Trophoblast cell (in vitro differentiated cells and primary cell): ENCODE data around the gene PSMB11.

Experiments
- DNase-seq, 2 donors: peaks; one replicate each; pipeline ENCODE4 v3.0.0-alpha.2; 2016
- H2AFZ ChIP-seq: 2 replicates; pipeline ENCODE4 v1.6.1; 2013; ENCODE audit warnings: low read length, moderate library complexity, mild to moderate bottlenecking; ENCODE audit not compliant: insufficient read depth, poor library complexity
- H2AK5ac ChIP-seq: 2 replicates; pipeline ENCODE4 v1.6.1; 2013; ENCODE audit warnings: mild to moderate bottlenecking, low read length
- H2BK120ac ChIP-seq: 2 replicates; pipeline ENCODE4 v1.6.1; 2013; ENCODE audit warnings: low read length, mild to moderate bottlenecking, moderate library complexity; ENCODE audit not compliant: insufficient read depth, poor library complexity
- H2BK12ac ChIP-seq: 2 replicates; pipeline ENCODE4 v1.6.1; 2013; ENCODE audit warnings: mild to moderate bottlenecking, low read length, moderate library complexity
- H2BK5ac ChIP-seq: 2 replicates; pipeline ENCODE4 v1.6.1; 2013; ENCODE audit warnings: low read length, low read depth, moderate library complexity, mild to moderate bottlenecking; ENCODE audit not compliant: poor library complexity
- H3K14ac ChIP-seq: 2 replicates; pipeline ENCODE4 v1.6.1; 2013; ENCODE audit warnings: mild to moderate bottlenecking, low read length
- H3K18ac ChIP-seq: 2 replicates; pipeline ENCODE4 v1.6.1; 2013; ENCODE audit warnings: mild to moderate bottlenecking, low read length
- H3K23ac ChIP-seq: 2 replicates; pipeline ENCODE4 v1.6.1; 2013; ENCODE audit warnings: low read length
- H3K27ac ChIP-seq: 2 replicates; pipeline ENCODE4 v1.5.1; 2013; ENCODE audit warnings: low read depth, mild to moderate bottlenecking, inconsistent platforms, low read length, moderate library complexity
- H3K27me3 ChIP-seq: 2 replicates; pipeline ENCODE4 v1.6.1; 2013; ENCODE audit warnings: inconsistent platforms, mild to moderate bottlenecking, low read length, moderate library complexity; ENCODE audit not compliant: insufficient read depth
- H3K36me3 ChIP-seq, 2 experiments: 1 replicate in 1 of 2; 2 replicates in 1 of 2; pipeline ENCODE4 v1.6.1; 2013; ENCODE audit warnings: low read length in 2 of 2, mild to moderate bottlenecking in 2 of 2, moderate library complexity in 1 of 2; ENCODE audit not compliant: insufficient read depth in 2 of 2, control insufficient read depth in 1 of 2
- H3K4ac ChIP-seq: 2 replicates; pipeline ENCODE4 v1.6.1; 2013; ENCODE audit warnings: low read depth, mild to moderate bottlenecking, low read length, moderate library complexity
- H3K4me1 ChIP-seq, 2 experiments: 1 replicate in 1 of 2; 2 replicates in 1 of 2; pipeline ENCODE4 v1.6.1; 2013; ENCODE audit warnings: low read length in 2 of 2, mild to moderate bottlenecking in 2 of 2, moderate library complexity in 1 of 2; ENCODE audit not compliant: insufficient read depth in 2 of 2, control insufficient read depth in 1 of 2
- H3K4me2 ChIP-seq: 2 replicates; pipeline ENCODE4 v1.6.1; 2013; ENCODE audit warnings: inconsistent platforms, mild to moderate bottlenecking, low read length, moderate library complexity
- H3K4me3 ChIP-seq: 2 replicates; pipeline ENCODE4 v1.5.1; 2013; ENCODE audit warnings: mild to moderate bottlenecking, low read depth, low read length, inconsistent platforms
- H3K79me1 ChIP-seq: one replicate; pipeline ENCODE4 v1.6.1; 2013; ENCODE audit warnings: low read length
- H3K79me2 ChIP-seq: 2 replicates; pipeline ENCODE4 v1.6.1; 2013; ENCODE audit warnings: low read length, mild to moderate bottlenecking; ENCODE audit not compliant: control insufficient read depth, insufficient read depth, poor library complexity
- H3K9ac ChIP-seq: 2 replicates; pipeline ENCODE4 v1.6.1; 2013; ENCODE audit warnings: mild to moderate bottlenecking, low read length
- H3K9me3 ChIP-seq: 2 replicates; pipeline ENCODE4 v1.6.1; 2013; ENCODE audit warnings: low read depth, mild to moderate bottlenecking, control low read depth, inconsistent platforms, low read length; ENCODE audit not compliant: insufficient read depth
- H4K12ac ChIP-seq: 2 replicates; pipeline ENCODE4 v1.6.1; 2013; ENCODE audit warnings: low read depth, mild to moderate bottlenecking, low read length, moderate library complexity
- H4K8ac ChIP-seq: 2 replicates; pipeline ENCODE4 v1.6.1; 2013; ENCODE audit warnings: low read depth, mild to moderate bottlenecking, low read length, moderate library complexity
- H4K91ac ChIP-seq: one replicate; pipeline ENCODE4 v1.6.1; 2013; ENCODE audit warnings: low read depth, mild to moderate bottlenecking, low read length, moderate library complexity
- WGBS: extraction: QIAGEN DNeasy Blood & Tissue Kit; methylation state at CpG from one replicate; pipeline ENCODE4 v1.1.7; 2013; ENCODE audit warnings: missing lambda C conversion rate; ENCODE audit not compliant: insufficient read length, insufficient coverage; ENCODE audit errors: extremely low coverage; 5-methylcytosine and 5-hydroxymethylcytosine counted together

Gene PSMB11

DNA sequence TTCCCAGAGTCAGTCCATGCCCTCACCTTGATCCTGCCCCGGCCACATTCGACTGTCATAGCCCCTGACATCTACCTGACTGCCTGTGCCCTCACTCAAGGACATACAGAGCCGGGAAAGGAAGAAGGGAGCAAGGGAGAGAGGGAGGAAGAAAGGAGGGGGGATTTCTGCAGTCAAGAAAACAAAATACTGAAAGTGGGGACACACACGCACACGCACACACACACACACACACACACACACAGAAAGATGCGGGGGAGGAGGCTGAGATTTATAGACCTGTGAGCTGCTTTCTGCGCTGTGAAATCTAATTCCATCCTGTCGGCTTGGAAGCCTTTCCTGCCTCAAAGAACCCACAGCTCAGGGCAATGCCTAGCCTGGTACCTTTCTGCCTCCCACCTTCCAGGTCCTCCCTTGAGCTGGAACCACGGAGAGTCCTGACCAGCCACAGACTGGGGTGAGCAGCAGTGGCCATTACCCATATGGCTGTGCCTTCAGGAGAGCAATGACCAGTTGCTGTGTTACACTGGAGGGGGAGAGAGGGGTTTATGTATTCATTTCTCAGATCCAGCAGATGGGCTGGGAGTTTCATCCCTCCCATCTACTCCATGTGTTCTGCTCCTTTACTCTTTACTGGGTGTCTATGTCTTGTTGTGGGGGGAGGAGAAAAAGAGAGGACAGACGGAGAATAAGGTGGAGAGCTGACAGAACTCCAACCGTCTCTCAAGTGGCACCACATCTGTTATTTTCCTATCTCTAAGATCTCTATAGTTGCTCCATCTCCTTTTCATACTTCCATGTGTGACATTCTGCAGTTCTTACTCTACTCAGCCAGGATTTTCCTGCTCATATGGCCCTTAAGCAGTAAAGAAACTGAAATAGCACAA lies 45.0 kb upstream of the PSMB11 start:
- no peak overlapping the region for H3K9ac ChIP-seq

DNA sequence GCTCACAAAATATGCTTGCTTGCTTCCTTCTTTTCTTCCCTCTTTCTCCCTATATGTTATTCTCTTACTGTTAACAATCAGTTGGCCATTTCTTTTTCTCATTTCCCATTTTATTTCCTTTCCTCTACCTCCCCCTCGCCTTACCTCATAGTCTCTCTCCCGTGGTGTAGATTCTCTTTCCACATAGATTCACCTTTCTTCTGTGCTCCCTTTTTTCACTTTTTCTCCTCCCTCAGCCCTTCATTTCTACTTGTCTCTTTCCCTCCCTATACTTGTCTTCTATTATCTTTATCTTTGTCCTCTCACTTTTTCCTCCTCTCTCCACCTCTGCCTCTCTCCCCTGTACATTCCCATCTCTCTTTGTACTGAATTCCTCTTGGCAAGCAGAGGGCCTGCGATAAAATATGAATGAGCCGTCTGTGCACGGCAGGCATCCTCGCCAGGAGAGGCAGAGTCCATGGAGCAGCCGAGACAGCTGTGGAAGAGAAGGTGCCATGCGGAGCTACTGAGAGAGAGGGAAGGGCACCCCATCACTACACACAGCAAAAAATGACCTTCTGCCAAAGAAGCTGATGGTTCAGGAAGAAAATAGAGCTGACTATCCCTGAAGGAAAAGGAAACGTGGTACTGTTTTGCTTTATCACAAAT lies 44.2 kb upstream of the PSMB11 start:
- no peak overlapping the region for H2BK120ac ChIP-seq
- H3K9ac ChIP-seq: no peak overlapping the region
- H2BK12ac ChIP-seq: no peak overlapping the region
- H3K14ac ChIP-seq: no peak overlapping the region
- 100% methylated on average over 1 of the region's 9 CpGs for WGBS
- no peak overlapping the region for H2AK5ac ChIP-seq
- no peaks in the 10 kb centered on the region for H3K79me2 ChIP-seq
- H4K8ac ChIP-seq: no peak overlapping the region
- no peak overlapping the region for H3K27ac ChIP-seq
- H3K4me1 ChIP-seq: peaks cover 6 to 10% of the 10 kb centered on the region in 2 experiments
- peaks cover 2% of the 10 kb centered on the region for H3K9me3 ChIP-seq
- no peak overlapping the region for H3K23ac ChIP-seq
- no peak overlapping the region for H3K4me2 ChIP-seq
- DNase-seq: no peak
- H4K91ac ChIP-seq: no peak overlapping the region
- no peak overlapping the region for H3K18ac ChIP-seq
- peaks cover 0 to 2% of the 10 kb centered on the region in 2 experiments for H3K36me3 ChIP-seq
- no peaks in the 10 kb centered on the region for H3K79me1 ChIP-seq
- no peak overlapping the region for H2BK5ac ChIP-seq
- H3K27me3 ChIP-seq: no peaks in the 10 kb centered on the region
- H3K4me3 ChIP-seq: no peak overlapping the region
- H2AFZ ChIP-seq: no peak overlapping the region
- H4K12ac ChIP-seq: no peak overlapping the region
- no peak overlapping the region for H3K4ac ChIP-seq

More for the DNA sequence above, 45.0 kb upstream of the PSMB11 start:
- H3K27ac ChIP-seq: no peak overlapping the region
- H3K4me3 ChIP-seq: no peak overlapping the region
- H3K4ac ChIP-seq: no peak overlapping the region
- H3K79me2 ChIP-seq: no peaks in the 10 kb centered on the region
- no peaks in the 10 kb centered on the region for H3K79me1 ChIP-seq
- no peak overlapping the region for H2BK5ac ChIP-seq
- H3K23ac ChIP-seq: no peak overlapping the region
- peaks cover 2% of the 10 kb centered on the region for H3K9me3 ChIP-seq
- no peak for DNase-seq
- no peak overlapping the region for H3K4me2 ChIP-seq
- no peaks in the 10 kb centered on the region for H3K27me3 ChIP-seq
- no peak overlapping the region for H4K8ac ChIP-seq
- H4K91ac ChIP-seq: no peak overlapping the region
- no peak overlapping the region for H2BK120ac ChIP-seq
- WGBS: no CpG with 5 or more reads among the region's 11 CpGs
- H3K36me3 ChIP-seq: peaks cover 0 to 2% of the 10 kb centered on the region in 2 experiments
- peaks cover 6 to 10% of the 10 kb centered on the region in 2 experiments for H3K4me1 ChIP-seq
- H3K14ac ChIP-seq: no peak overlapping the region
- H4K12ac ChIP-seq: no peak overlapping the region
- no peak overlapping the region for H2BK12ac ChIP-seq
- H3K18ac ChIP-seq: no peak overlapping the region
- H2AK5ac ChIP-seq: no peak overlapping the region
- no peak overlapping the region for H2AFZ ChIP-seq

DNA sequence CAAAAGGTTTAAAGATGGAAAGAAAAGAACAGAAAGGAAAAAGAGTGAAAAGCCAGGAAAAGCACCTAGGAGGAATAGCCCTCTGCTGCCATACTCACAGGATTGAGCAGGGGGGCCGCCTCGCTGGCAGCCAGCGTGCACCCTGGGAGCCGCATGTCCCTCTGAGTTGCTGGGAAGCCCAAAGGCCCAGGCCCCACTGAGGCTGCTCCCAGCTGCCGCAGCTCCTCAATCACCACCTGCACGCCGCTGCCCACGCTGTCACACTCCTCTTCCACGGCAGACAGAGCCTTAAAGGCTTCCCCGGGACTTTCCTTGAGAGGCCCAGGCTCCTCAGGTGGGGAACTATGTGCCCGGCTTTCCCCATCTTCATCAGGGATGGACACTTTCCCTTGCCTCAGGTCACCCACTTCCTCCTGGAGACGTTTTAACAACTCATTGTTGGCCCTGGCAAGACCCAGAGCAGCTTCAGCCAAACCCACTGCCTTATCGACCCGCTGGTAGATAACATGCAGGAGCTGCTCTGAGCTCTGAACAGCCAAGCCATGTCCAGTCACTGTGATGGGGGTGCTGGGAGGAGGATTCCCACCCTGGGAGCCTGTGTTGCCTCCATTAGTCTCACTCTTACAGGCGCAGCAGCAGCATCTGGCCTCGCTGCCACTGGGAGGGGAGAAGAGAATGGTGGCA lies 43.5 kb upstream of the PSMB11 start:
- DNase-seq: no peak
- Histone ChIP-seq H3K4me2 (no peak overlapping the region), H3K79me2 (no peaks in the 10 kb centered on the region), H3K79me1 (no peaks in the 10 kb centered on the region), H4K8ac (no peak overlapping the region), H2AK5ac (no peak overlapping the region), H2BK12ac (no peak overlapping the region), H3K9ac (no peak overlapping the region), H3K4ac (no peak overlapping the region), H3K23ac (no peak overlapping the region), H3K9me3 (peaks cover 2% of the 10 kb centered on the region), H3K36me3 (peaks cover 0 to 2% of the 10 kb centered on the region in 2 experiments), H2AFZ (no peak overlapping the region), H2BK120ac (no peak overlapping the region), H3K27me3 (no peaks in the 10 kb centered on the region), H3K4me3 (no peak overlapping the region), H3K27ac (no peak overlapping the region), H4K91ac (no peak overlapping the region), H3K4me1 (peaks cover 6 to 10% of the 10 kb centered on the region in 2 experiments), H3K18ac (no peak overlapping the region), H3K14ac (no peak overlapping the region), H2BK5ac (no peak overlapping the region), H4K12ac (no peak overlapping the region)
- no CpG with 5 or more reads among the region's 16 CpGs for WGBS

DNA sequence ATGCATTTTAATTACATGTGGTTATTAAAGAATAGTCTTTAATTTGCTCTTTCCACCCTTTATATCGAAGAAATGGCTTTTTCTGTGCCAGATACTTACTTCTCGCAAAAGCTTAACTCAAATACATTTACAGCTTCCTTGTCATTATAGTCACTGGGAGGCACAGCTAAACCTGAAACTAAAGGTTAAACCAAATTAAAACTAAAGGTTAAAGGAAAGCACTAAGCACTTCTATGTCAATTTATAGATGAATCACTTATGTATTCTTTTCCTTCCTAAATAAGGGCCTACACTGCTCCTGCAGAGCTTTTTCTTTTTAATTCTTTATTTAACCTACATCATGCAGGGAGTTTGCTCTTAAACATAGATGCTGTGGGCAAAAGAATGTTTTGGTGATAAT lies 41.2 kb upstream of the PSMB11 start:
- H3K4ac ChIP-seq: no peak overlapping the region
- no peak overlapping the region for H3K4me2 ChIP-seq
- no peaks in the 10 kb centered on the region for H3K79me2 ChIP-seq
- no peaks in the 10 kb centered on the region for H3K79me1 ChIP-seq
- H3K14ac ChIP-seq: no peak overlapping the region
- peaks cover 2% of the 10 kb centered on the region for H3K9me3 ChIP-seq
- no peak for DNase-seq
- H3K18ac ChIP-seq: no peak overlapping the region
- no peak overlapping the region for H4K91ac ChIP-seq
- no peak overlapping the region for H3K23ac ChIP-seq
- H2AFZ ChIP-seq: no peak overlapping the region
- H2AK5ac ChIP-seq: no peak overlapping the region
- H2BK120ac ChIP-seq: no peak overlapping the region
- H3K36me3 ChIP-seq: peaks cover 0 to 1% of the 10 kb centered on the region in 2 experiments
- H3K4me1 ChIP-seq: no peaks in the 10 kb centered on the region
- no peaks in the 10 kb centered on the region for H3K27me3 ChIP-seq
- H2BK12ac ChIP-seq: no peak overlapping the region
- H3K9ac ChIP-seq: no peak overlapping the region
- H3K4me3 ChIP-seq: no peak overlapping the region
- H4K12ac ChIP-seq: no peak overlapping the region
- no peak overlapping the region for H4K8ac ChIP-seq
- WGBS: no CpG with 5 or more reads among the region's 2 CpGs
- H3K27ac ChIP-seq: no peak overlapping the region
- no peak overlapping the region for H2BK5ac ChIP-seq
